HepG2 (cell line): Measurements from ENCODE around the gene HOPX.

Experiments
- EP300 ChIP-seq, 3 experiments: sonication (generic) in 1 of 3; formaldehyde crosslinking in 1 of 3; IDR thresholded peaks; 2 replicates each; pipeline versions ENCODE4 v1.5.1 to v1.6.1; 2011 to 2020; ENCODE audit warnings: low read depth in 2 of 3, low read length in 2 of 3, borderline replicate concordance in 1 of 3, improper control_type of control experiment in 1 of 3, mild to moderate bottlenecking in 1 of 3, missing genetic modification reagents in 1 of 3, moderate library complexity in 1 of 3
- TF ChIP-seq, protein P1 (sequence below): sonication (generic); formaldehyde crosslinking; IDR thresholded peaks from 2 replicates; pipeline ENCODE4 v1.4.0; 2020; ENCODE audit warnings: missing genetic modification reagents

DNA sequence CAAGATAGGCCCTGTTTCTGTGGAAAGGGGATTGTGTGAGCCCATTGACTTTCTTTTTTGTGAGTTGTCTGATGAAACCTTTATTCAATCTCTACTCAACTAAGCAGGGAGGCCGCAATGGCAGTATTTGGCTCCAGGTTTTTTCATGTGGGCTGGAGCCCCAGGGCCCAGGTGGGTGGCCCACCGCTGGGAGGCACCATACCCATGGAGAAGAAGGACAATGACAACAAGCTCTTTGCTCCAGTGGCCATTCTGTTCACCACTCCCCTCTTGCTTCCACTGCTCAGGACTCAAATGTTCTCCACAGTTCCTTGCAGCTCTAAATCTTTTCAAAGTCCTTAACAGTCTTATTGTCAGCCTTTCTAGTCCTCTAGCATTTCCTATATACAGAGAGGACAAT lies 54.1 kb downstream of the HOPX start:
- TF ChIP-seq EP300 (IDR thresholded peaks at IDR 0.05; ENCODE audit: low read depth in 2 of 2, low read length in 2 of 2), result no peak
- no peak for TF ChIP-seq EP300 (CRISPR knock-in tag; IDR thresholded peaks at IDR 0.05; ENCODE audit: borderline replicate concordance)
- TF ChIP-seq, protein P1, sequence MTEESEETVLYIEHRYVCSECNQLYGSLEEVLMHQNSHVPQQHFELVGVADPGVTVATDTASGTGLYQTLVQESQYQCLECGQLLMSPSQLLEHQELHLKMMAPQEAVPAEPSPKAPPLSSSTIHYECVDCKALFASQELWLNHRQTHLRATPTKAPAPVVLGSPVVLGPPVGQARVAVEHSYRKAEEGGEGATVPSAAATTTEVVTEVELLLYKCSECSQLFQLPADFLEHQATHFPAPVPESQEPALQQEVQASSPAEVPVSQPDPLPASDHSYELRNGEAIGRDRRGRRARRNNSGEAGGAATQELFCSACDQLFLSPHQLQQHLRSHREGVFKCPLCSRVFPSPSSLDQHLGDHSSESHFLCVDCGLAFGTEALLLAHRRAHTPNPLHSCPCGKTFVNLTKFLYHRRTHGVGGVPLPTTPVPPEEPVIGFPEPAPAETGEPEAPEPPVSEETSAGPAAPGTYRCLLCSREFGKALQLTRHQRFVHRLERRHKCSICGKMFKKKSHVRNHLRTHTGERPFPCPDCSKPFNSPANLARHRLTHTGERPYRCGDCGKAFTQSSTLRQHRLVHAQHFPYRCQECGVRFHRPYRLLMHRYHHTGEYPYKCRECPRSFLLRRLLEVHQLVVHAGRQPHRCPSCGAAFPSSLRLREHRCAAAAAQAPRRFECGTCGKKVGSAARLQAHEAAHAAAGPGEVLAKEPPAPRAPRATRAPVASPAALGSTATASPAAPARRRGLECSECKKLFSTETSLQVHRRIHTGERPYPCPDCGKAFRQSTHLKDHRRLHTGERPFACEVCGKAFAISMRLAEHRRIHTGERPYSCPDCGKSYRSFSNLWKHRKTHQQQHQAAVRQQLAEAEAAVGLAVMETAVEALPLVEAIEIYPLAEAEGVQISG (CRISPR knock-in tag), result no peak
